A673 (cell line): ENCODE results near the gene KIDINS220. TPM values are rescaled to one million over a fixed set of nuclear protein-coding genes. Genes with fewer than 3 reads are reported as not detected.

Experiments used
- BruUV-seq: library from RNA; stranded (reverse); fragments of 400-500 nt; replicated peaks from 2 replicates; lab custom pipeline; 2021; lab: Mats Ljungman, UMichigan
- CTCF ChIA-PET: fragments of 300-600 bp; sonication (Branson Sonifier 250); formaldehyde crosslinking; loops from one replicate; lab custom pipeline; 2022; ENCODE audit warnings: antibody characterized with exemption; lab: Charles Lee
- POLR2A ChIA-PET: fragments of 300-600 bp; sonication (Branson Sonifier 250); formaldehyde crosslinking; loops from one replicate; lab custom pipeline; 2022; ENCODE audit warnings: antibody characterized with exemption; ENCODE audit not compliant: low non-redundant PET; lab: Charles Lee
- DNase-seq: peaks from one replicate; pipeline ENCODE4 v3.0.0-alpha.2; 2015; ENCODE audit warnings: low spot score
- H3K27ac ChIP-seq: fragments of 200-600 bp; sonication (generic); 2 replicates; pipeline ENCODE4 v1.5.1; 2016; ENCODE audit warnings: mixed run types, low read depth, mild to moderate bottlenecking, mixed read lengths, antibody characterized with exemption, low read length; ENCODE audit not compliant: poor library complexity, severe bottlenecking
- H3K27me3 ChIP-seq: fragments of 200-600 bp; sonication (generic); replicated peaks from 2 replicates; pipeline ENCODE4 v1.6.1; 2017; ENCODE audit warnings: mixed run types, low read depth, mild to moderate bottlenecking, mixed read lengths, antibody characterized with exemption, low read length; ENCODE audit not compliant: insufficient read depth, poor library complexity
- H3K36me3 ChIP-seq: fragments of 200-600 bp; sonication (generic); 2 replicates; pipeline ENCODE4 v1.6.1; 2016; ENCODE audit warnings: mixed run types, mild to moderate bottlenecking, mixed read lengths, antibody characterized with exemption, low read length; ENCODE audit not compliant: insufficient read depth, poor library complexity, severe bottlenecking
- H3K4me1 ChIP-seq: fragments of 200-600 bp; sonication (generic); 2 replicates; pipeline ENCODE4 v1.6.1; 2017; ENCODE audit warnings: mixed run types, mild to moderate bottlenecking, mixed read lengths, antibody characterized with exemption, low read length; ENCODE audit not compliant: insufficient read depth, poor library complexity, severe bottlenecking
- H3K4me3 ChIP-seq: fragments of 200-600 bp; sonication (generic); 2 replicates; pipeline ENCODE4 v1.5.1; 2016; ENCODE audit warnings: low read depth, mixed run types, mild to moderate bottlenecking, mixed read lengths, low read length; ENCODE audit not compliant: poor library complexity, severe bottlenecking
- H3K9me3 ChIP-seq: fragments of 200-600 bp; sonication (generic); 2 replicates; pipeline ENCODE4 v1.6.1; 2016; ENCODE audit warnings: mixed run types, low read depth, mild to moderate bottlenecking, mixed read lengths, antibody characterized with exemption, low read length; ENCODE audit not compliant: poor library complexity, severe bottlenecking
- CTCF ChIP-seq: fragments of 300-800, 200-600 bp; sonication (generic); conservative IDR thresholded peaks from 2 replicates; pipeline ENCODE4 v1.5.1; 2017; ENCODE audit warnings: low read depth, mild to moderate bottlenecking, antibody characterized with exemption, low read length, moderate library complexity, mixed read lengths
- EZH2 ChIP-seq: fragments of 200-600 bp; sonication (generic); IDR thresholded peaks from 2 replicates; pipeline ENCODE4 v1.6.1; 2017; ENCODE audit warnings: borderline replicate concordance, low read depth, mild to moderate bottlenecking, mixed read lengths, antibody characterized with exemption, low read length; ENCODE audit not compliant: poor library complexity, severe bottlenecking
- intact Hi-C: fragments of 100-400 bp; cut with micrococcal nuclease; formaldehyde crosslinking; loops from one replicate; pipeline ENCODE4 v1.10.0; 2022; ENCODE audit not compliant: unreplicated experiment
- total RNA-seq: library from RNA; stranded (reverse); gene quantifications from 2 replicates; pipeline ENCODE4 v1.2.3, GENCODE V29; 2021

KIDINS220 gene
- total RNA-seq, 1 experiment from 2014 or later: 46.4 TPM

- TF ChIP-seq CTCF (no peak), EZH2 (no peak)
- Histone ChIP-seq H3K27me3 (no peaks in the 10 kb centered on the region), H3K27ac (no peak overlapping the region), H3K4me3 (no peak overlapping the region), H3K9me3 (no peaks in the 10 kb centered on the region), H3K4me1 (no peaks in the 10 kb centered on the region), H3K36me3 (no peaks in the 10 kb centered on the region)
- ChIA-PET CTCF (no interaction called here), POLR2A (no interaction called here)
- no peak for DNase-seq
- intact Hi-C loops: no loop called here
- BruUV-seq: no TSS peak
These were observed 116.7 kb downstream of the KIDINS220 start for GRCh38 chr2:8720741-8721140.

GRCh38 chr2:8719528-8719927 lies 117.9 kb downstream of the KIDINS220 start:
- H3K27me3 ChIP-seq: no peaks in the 10 kb centered on the region
- H3K27ac ChIP-seq: no peak overlapping the region
- peak; percentile 47 for DNase-seq
- TF ChIP-seq EZH2: no peak
- no peak for TF ChIP-seq CTCF
- CTCF ChIA-PET: interaction anchor here (0.5 kb wide), 1 partner anchor 42 kb away, joined by 3 read pairs; no protein-coding TSS in a partner anchor
- BruUV-seq: no TSS peak
- H3K4me3 ChIP-seq: no peak overlapping the region
- no peaks in the 10 kb centered on the region for H3K36me3 ChIP-seq
- no peaks in the 10 kb centered on the region for H3K9me3 ChIP-seq
- POLR2A ChIA-PET: no interaction called here
- H3K4me1 ChIP-seq: no peaks in the 10 kb centered on the region
- intact Hi-C loops: no loop called here

- CTCF ChIA-PET: no interaction called here
- POLR2A ChIA-PET: no interaction called here
- no peak for DNase-seq
- no peaks in the 10 kb centered on the region for H3K36me3 ChIP-seq
- no peaks in the 10 kb centered on the region for H3K27me3 ChIP-seq
- intact Hi-C loops: no loop called here
- H3K4me1 ChIP-seq: peaks cover 23% of the 10 kb centered on the region
- TF ChIP-seq CTCF (no peak), EZH2 (no peak)
- H3K9me3 ChIP-seq: no peaks in the 10 kb centered on the region
- no peak overlapping the region for H3K27ac ChIP-seq
- BruUV-seq: no TSS peak
- no peak overlapping the region for H3K4me3 ChIP-seq
These were observed 122.4 kb downstream of the KIDINS220 start for GRCh38 chr2:8714971-8715370.
